ENCODE measurements around the gene TTC34. TPM values are rescaled to one million over a fixed set of nuclear protein-coding genes. Genes with fewer than 3 reads are reported as not detected.
"Not testable (repeated sequence)": the region's sequence is repeated elsewhere in the genome, so short reads cannot be mapped to it uniquely, and the experiment has no call there.

Gene TTC34
- polyA plus RNA-seq, 3 donors, result 0.03 to 1.00 TPM; not detected in 1

DNA sequence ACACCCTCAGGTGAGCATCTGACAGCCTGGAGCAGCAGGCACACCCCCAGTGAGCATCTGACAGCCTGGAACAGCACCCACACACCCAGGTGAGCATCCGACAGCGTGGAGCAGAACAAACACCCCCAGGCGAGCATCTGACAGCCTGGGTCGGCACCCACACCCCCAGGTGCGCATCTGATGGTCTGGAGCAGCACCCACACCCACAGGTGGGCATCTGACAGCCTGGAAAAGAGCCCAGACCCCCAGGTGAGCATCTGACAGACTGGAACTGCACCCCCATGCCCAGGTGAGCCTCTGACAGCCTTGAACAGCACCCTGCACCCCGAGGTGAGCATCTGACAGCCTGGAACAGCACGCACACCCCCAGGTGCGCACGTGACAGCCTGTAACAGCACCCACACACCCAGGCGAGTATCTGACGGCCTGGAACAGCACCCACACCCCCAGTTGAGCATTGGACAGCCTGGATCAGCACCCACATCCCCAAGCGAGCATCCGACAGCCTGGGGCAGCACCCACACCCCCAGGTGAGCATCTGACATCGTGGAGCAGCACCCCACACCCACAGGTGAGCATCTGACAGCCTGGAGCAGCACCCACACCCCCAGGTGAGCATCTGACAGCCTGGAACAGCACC, 51.3 kb downstream of the TTC34 start:
- H3K4me3 ChIP-seq (replicated peaks in 1 of 3; ENCODE audit: low read depth in 2 of 3, low read length in 3 of 3); H3K79me2 ChIP-seq (ENCODE audit: insufficient read depth, low read length); H3K9me3 ChIP-seq (replicated peaks in 1 of 2; ENCODE audit: control insufficient read depth in 1 of 2, insufficient read depth in 1 of 2, low read length in 2 of 2); H3K9ac ChIP-seq (ENCODE audit: insufficient read depth, low read length, poor library complexity, severe bottlenecking); H3K4me1 Mint-ChIP-seq; H3K27me3 Mint-ChIP-seq (ENCODE audit: low read depth in 3 of 3); H3K9me3 Mint-ChIP-seq; H3K36me3 Mint-ChIP-seq; DNase-seq; H3K27ac Mint-ChIP-seq; H3K36me3 ChIP-seq (replicated peaks in 1 of 2; ENCODE audit: control insufficient read depth in 1 of 2, insufficient read depth in 2 of 2, low read length in 2 of 2); H3K4me2 ChIP-seq (replicated peaks; ENCODE audit: extremely low read depth, low read length, poor library complexity, severe bottlenecking); intact Hi-C loops (cut with micrococcal nuclease); H3K4me1 ChIP-seq (ENCODE audit: control insufficient read depth in 1 of 2, insufficient read depth in 2 of 2, low read length in 2 of 2); H2AFZ ChIP-seq (ENCODE audit: insufficient read depth, low read depth, low read length, poor library complexity, severe bottlenecking); H4K20me1 ChIP-seq (ENCODE audit: insufficient read depth, low read length); H3K4me3 Mint-ChIP-seq; H3K27ac ChIP-seq (ENCODE audit: low read depth in 1 of 2, low read length in 2 of 2); H3K27me3 ChIP-seq (ENCODE audit: control insufficient read depth in 2 of 2, insufficient read depth in 2 of 2, low read length in 2 of 2): not testable (repeated sequence)
- 20% methylated on average over 2 of the region's 14 CpGs for WGBS (ENCODE audit: insufficient coverage)

DNA sequence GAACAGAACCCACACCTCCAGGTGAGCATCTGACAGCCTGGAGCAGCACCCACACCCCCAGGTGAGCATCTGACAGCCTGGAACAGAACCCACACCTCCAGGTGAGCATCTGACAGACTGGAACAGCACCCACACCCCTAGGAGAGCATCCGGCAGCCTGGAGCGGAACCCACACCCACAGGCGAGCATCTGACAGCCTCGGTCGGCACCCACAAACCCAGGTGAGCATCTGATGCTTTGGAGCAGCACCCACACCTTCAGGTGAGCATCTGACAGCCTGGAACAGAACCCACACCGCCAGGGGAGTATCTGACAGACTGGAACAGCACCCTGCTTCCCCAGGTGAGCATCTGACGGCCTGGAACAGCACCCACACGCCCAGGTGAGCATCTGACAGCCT, 52.9 kb downstream of the TTC34 start:
- H2AFZ ChIP-seq (ENCODE audit: insufficient read depth, low read depth, low read length, poor library complexity, severe bottlenecking); H3K27me3 ChIP-seq (ENCODE audit: control insufficient read depth in 2 of 2, insufficient read depth in 2 of 2, low read length in 2 of 2); H3K4me1 ChIP-seq (ENCODE audit: control insufficient read depth in 1 of 2, insufficient read depth in 2 of 2, low read length in 2 of 2); DNase-seq; H3K4me1 Mint-ChIP-seq; H3K9me3 Mint-ChIP-seq; H3K36me3 ChIP-seq (replicated peaks in 1 of 2; ENCODE audit: control insufficient read depth in 1 of 2, insufficient read depth in 2 of 2, low read length in 2 of 2); H3K27ac ChIP-seq (ENCODE audit: low read depth in 1 of 2, low read length in 2 of 2); H3K27me3 Mint-ChIP-seq (ENCODE audit: low read depth in 3 of 3); H3K36me3 Mint-ChIP-seq; H3K79me2 ChIP-seq (ENCODE audit: insufficient read depth, low read length); intact Hi-C loops (cut with micrococcal nuclease); H4K20me1 ChIP-seq (ENCODE audit: insufficient read depth, low read length); H3K4me3 Mint-ChIP-seq; H3K4me2 ChIP-seq (replicated peaks; ENCODE audit: extremely low read depth, low read length, poor library complexity, severe bottlenecking); H3K9me3 ChIP-seq (replicated peaks in 1 of 2; ENCODE audit: control insufficient read depth in 1 of 2, insufficient read depth in 1 of 2, low read length in 2 of 2); H3K27ac Mint-ChIP-seq; H3K9ac ChIP-seq (ENCODE audit: insufficient read depth, low read length, poor library complexity, severe bottlenecking); H3K4me3 ChIP-seq (replicated peaks in 1 of 3; ENCODE audit: low read depth in 2 of 3, low read length in 3 of 3): not testable (repeated sequence)
- WGBS (ENCODE audit: insufficient coverage), result 32% methylated on average over 5 of the region's 8 CpGs

DNA sequence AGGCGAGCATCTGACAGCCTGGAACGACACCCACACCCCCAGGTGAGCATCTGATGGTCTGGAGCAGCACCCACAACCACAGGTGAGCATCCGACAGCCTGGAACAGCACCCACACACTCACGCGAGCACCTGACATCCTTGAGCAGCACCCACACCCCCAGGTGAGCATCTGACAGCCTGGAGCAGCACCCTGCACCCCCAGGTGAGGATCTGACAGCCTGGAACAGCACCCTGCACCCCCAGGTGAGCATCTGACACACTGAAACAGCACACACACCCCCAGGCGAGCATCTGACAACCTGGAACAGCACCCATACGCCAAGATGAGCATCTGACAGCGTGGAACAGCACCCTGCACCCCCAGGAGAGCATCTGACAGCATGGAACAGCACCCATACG, 106.7 kb downstream of the TTC34 start:
- not testable (repeated sequence) for H3K27ac Mint-ChIP-seq, H3K4me1 Mint-ChIP-seq, H3K9me3 Mint-ChIP-seq

DNA sequence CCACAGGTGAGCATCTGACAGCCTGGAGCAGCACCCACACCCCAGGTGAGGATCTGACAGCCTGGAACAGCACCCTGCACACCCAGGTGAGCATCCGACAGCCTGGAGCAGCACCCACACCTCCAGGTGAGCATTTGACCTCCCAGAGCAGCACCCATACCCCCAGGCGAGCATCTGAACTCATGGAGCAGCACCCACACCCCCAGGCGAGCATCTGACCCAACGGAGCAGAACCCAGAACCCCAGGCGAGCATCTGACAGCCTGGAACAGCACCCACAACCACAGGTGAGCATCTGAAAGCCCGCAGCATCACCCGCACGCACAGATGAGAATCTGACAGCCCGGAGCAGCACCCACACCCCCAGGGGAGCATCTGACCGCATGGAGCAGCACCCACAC, 111.3 kb downstream of the TTC34 start:
- H3K4me1 Mint-ChIP-seq; H3K4me1 ChIP-seq (ENCODE audit: control insufficient read depth in 1 of 2, insufficient read depth in 2 of 2, low read length in 2 of 2); DNase-seq; H3K27me3 ChIP-seq (ENCODE audit: control insufficient read depth in 2 of 2, insufficient read depth in 2 of 2, low read length in 2 of 2); H2AFZ ChIP-seq (ENCODE audit: insufficient read depth, low read depth, low read length, poor library complexity, severe bottlenecking); H3K27me3 Mint-ChIP-seq (ENCODE audit: low read depth in 3 of 3); H3K36me3 Mint-ChIP-seq; H3K4me3 Mint-ChIP-seq; H3K27ac ChIP-seq (ENCODE audit: low read depth in 1 of 2, low read length in 2 of 2); H3K36me3 ChIP-seq (replicated peaks in 1 of 2; ENCODE audit: control insufficient read depth in 1 of 2, insufficient read depth in 2 of 2, low read length in 2 of 2); H3K4me2 ChIP-seq (replicated peaks; ENCODE audit: extremely low read depth, low read length, poor library complexity, severe bottlenecking); H3K9me3 Mint-ChIP-seq; H3K27ac Mint-ChIP-seq; H3K79me2 ChIP-seq (ENCODE audit: insufficient read depth, low read length); H3K4me3 ChIP-seq (replicated peaks in 1 of 3; ENCODE audit: low read depth in 2 of 3, low read length in 3 of 3); H3K9ac ChIP-seq (ENCODE audit: insufficient read depth, low read length, poor library complexity, severe bottlenecking); H3K9me3 ChIP-seq (replicated peaks in 1 of 2; ENCODE audit: control insufficient read depth in 1 of 2, insufficient read depth in 1 of 2, low read length in 2 of 2); intact Hi-C loops (cut with micrococcal nuclease); H4K20me1 ChIP-seq (ENCODE audit: insufficient read depth, low read length): not testable (repeated sequence)
- 44% methylated on average over 3 of the region's 10 CpGs for WGBS (ENCODE audit: insufficient coverage)

More for the DNA sequence above, 106.7 kb downstream of the TTC34 start:
- H3K4me1 ChIP-seq (ENCODE audit: control insufficient read depth in 1 of 2, insufficient read depth in 2 of 2, low read length in 2 of 2); H3K27ac ChIP-seq (ENCODE audit: low read depth in 1 of 2, low read length in 2 of 2); H3K27me3 ChIP-seq (ENCODE audit: control insufficient read depth in 2 of 2, insufficient read depth in 2 of 2, low read length in 2 of 2); H3K27me3 Mint-ChIP-seq (ENCODE audit: low read depth in 3 of 3); H2AFZ ChIP-seq (ENCODE audit: insufficient read depth, low read depth, low read length, poor library complexity, severe bottlenecking); intact Hi-C loops (cut with micrococcal nuclease); H3K9me3 ChIP-seq (replicated peaks in 1 of 2; ENCODE audit: control insufficient read depth in 1 of 2, insufficient read depth in 1 of 2, low read length in 2 of 2); H3K36me3 Mint-ChIP-seq; H3K4me3 ChIP-seq (replicated peaks in 1 of 3; ENCODE audit: low read depth in 2 of 3, low read length in 3 of 3); H4K20me1 ChIP-seq (ENCODE audit: insufficient read depth, low read length); H3K36me3 ChIP-seq (replicated peaks in 1 of 2; ENCODE audit: control insufficient read depth in 1 of 2, insufficient read depth in 2 of 2, low read length in 2 of 2); DNase-seq; H3K4me3 Mint-ChIP-seq; H3K79me2 ChIP-seq (ENCODE audit: insufficient read depth, low read length); H3K9ac ChIP-seq (ENCODE audit: insufficient read depth, low read length, poor library complexity, severe bottlenecking); H3K4me2 ChIP-seq (replicated peaks; ENCODE audit: extremely low read depth, low read length, poor library complexity, severe bottlenecking): not testable (repeated sequence)
- WGBS (ENCODE audit: insufficient coverage), result 39% methylated on average over 3 of the region's 9 CpGs
